ENCODE results near the gene DYRK3. TPM values are rescaled to one million over a fixed set of nuclear protein-coding genes. Genes with fewer than 3 reads are reported as not detected.
A peak's percentile ranks its signal among the peaks of the same experiment; 100 is the strongest.

Gene DYRK3
- total and polyA plus RNA-seq, 2 of the 8 experiments (the other 6 are each of a cell fraction or from before 2014, with no cell fraction given): 2.1 to 8.5 TPM

- TF ChIP-seq RAD21 (IDR thresholded peaks at IDR 0.05 in 1 of 2, conservative IDR thresholded peaks at IDR 0.05 in 1 of 2; ENCODE audit: low read depth in 2 of 2, low read length in 2 of 2): peak in 1 of 2 experiments; percentile 14; a peak in 1 of 4 replicates
- TF ChIP-seq JUND (IDR thresholded peaks at IDR 0.05; ENCODE audit: low read length): no peak; the same call in 1 of the 2 replicates
These were observed 52.6 kb downstream of the DYRK3 start (continued) for GRCh38 chr1:206687915-206688442.

Measured in H1 (cell line).